ENCODE measurements around the gene UHRF1. TPM values are rescaled to one million over a fixed set of nuclear protein-coding genes. Genes with fewer than 3 reads are reported as not detected.

Gene UHRF1
- total RNA-seq, 1 donor from 2014 or later = 20.7 TPM

GRCh38 chr19:4902796-4903195, 6.5 kb upstream of the UHRF1 start, which contains the start of gene ARRDC5:
Gene ARRDC5 (minus strand): TSS chr19:4902896. CDS start chr19:4902825, 71 bp downstream.
- H3K4me3 Mint-ChIP-seq (ENCODE audit: unreplicated experiment) = no peak within 1 kb of the TSS
- TF ChIP-seq, protein P1, sequence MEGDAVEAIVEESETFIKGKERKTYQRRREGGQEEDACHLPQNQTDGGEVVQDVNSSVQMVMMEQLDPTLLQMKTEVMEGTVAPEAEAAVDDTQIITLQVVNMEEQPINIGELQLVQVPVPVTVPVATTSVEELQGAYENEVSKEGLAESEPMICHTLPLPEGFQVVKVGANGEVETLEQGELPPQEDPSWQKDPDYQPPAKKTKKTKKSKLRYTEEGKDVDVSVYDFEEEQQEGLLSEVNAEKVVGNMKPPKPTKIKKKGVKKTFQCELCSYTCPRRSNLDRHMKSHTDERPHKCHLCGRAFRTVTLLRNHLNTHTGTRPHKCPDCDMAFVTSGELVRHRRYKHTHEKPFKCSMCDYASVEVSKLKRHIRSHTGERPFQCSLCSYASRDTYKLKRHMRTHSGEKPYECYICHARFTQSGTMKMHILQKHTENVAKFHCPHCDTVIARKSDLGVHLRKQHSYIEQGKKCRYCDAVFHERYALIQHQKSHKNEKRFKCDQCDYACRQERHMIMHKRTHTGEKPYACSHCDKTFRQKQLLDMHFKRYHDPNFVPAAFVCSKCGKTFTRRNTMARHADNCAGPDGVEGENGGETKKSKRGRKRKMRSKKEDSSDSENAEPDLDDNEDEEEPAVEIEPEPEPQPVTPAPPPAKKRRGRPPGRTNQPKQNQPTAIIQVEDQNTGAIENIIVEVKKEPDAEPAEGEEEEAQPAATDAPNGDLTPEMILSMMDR (IDR thresholded peaks at IDR 0.05) = no peak
- H3K4me1 Mint-ChIP-seq (ENCODE audit: unreplicated experiment) = no peaks in the 10 kb centered on the region
- no peak for DNase-seq (ENCODE audit: extremely low spot score, unreplicated experiment)
- H3K36me3 Mint-ChIP-seq (ENCODE audit: unreplicated experiment) = no peaks in the 10 kb centered on the region
- no peaks in the 10 kb centered on the region for H3K9me3 Mint-ChIP-seq (ENCODE audit: unreplicated experiment)
- H3K27ac Mint-ChIP-seq (ENCODE audit: unreplicated experiment) = no peak within 1 kb of the TSS
- H3K27me3 Mint-ChIP-seq (ENCODE audit: unreplicated experiment) = no peaks in the 10 kb centered on the region

- no peaks in the 10 kb centered on the region for H3K4me1 Mint-ChIP-seq (ENCODE audit: unreplicated experiment)
- no peaks in the 10 kb centered on the region for H3K27me3 Mint-ChIP-seq (ENCODE audit: unreplicated experiment)
- H3K4me3 Mint-ChIP-seq (ENCODE audit: unreplicated experiment) = no peak overlapping the region
Measured at GRCh38 chr19:4904481-4904880, 4.8 kb upstream of the UHRF1 start.

DNA sequence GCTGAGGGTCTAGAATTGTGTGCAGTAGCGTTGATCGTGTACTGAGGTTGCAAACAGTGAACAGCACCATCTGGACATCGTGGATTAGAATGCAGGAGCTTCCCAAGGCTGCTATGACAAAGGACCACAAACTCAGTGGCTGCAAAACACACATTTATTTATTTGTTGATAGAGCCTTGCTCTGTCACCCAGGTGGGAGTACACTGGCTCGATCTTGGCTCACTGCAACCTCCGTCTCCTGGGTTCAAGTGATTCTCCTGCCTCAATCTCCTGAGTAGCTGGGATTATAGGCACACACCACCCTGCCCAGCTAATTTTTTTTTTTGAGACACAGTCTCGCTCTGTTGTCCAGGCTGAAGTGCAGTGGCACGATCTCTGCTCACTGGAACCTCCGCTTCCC, 2.3 kb upstream of the UHRF1 start:
- Mint-ChIP-seq H3K4me1 (ENCODE audit: unreplicated experiment) (peaks cover 16% of the 10 kb centered on the region), H3K36me3 (ENCODE audit: unreplicated experiment) (no peaks in the 10 kb centered on the region), H3K9me3 (ENCODE audit: unreplicated experiment) (no peaks in the 10 kb centered on the region), H3K27me3 (ENCODE audit: unreplicated experiment) (no peaks in the 10 kb centered on the region), H3K27ac (ENCODE audit: unreplicated experiment) (no peak overlapping the region), H3K4me3 (ENCODE audit: unreplicated experiment) (no peak overlapping the region)
- TF ChIP-seq, protein P1 (IDR thresholded peaks at IDR 0.05) = no peak
- no peak for DNase-seq (ENCODE audit: extremely low spot score, unreplicated experiment)

More at GRCh38 chr19:4904481-4904880, 4.8 kb upstream of the UHRF1 start:
- Mint-ChIP-seq H3K36me3 (ENCODE audit: unreplicated experiment) (no peaks in the 10 kb centered on the region), H3K27ac (ENCODE audit: unreplicated experiment) (no peak overlapping the region), H3K9me3 (ENCODE audit: unreplicated experiment) (no peaks in the 10 kb centered on the region)
- TF ChIP-seq, protein P1 (IDR thresholded peaks at IDR 0.05) = no peak
- DNase-seq (ENCODE audit: extremely low spot score, unreplicated experiment) = no peak

DNA sequence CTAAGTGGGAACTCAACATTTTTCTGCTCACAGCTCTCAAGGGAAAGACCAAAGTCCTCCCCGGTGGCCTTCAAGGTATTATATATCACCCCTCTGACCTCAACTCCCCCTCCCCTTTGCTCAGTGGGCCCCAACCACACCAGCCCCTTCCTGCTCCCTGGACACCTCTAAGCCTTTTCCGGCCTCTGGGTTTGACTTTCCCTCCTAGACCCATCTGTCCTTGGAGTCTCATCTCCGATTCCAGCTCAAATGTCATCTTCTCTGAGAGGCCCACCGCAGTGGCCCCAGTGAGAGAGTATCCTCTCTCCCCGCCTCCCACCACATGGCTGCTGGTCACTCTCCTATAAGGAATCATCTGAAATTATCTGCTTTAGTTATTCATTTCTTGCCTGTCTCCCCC, 941 bp upstream of the UHRF1 start:
- H3K27ac Mint-ChIP-seq (ENCODE audit: unreplicated experiment) = peak overlapping the region; percentile 40
- H3K4me3 Mint-ChIP-seq (ENCODE audit: unreplicated experiment) = peak overlapping the region; percentile 38
- H3K36me3 Mint-ChIP-seq (ENCODE audit: unreplicated experiment) = no peaks in the 10 kb centered on the region
- DNase-seq (ENCODE audit: extremely low spot score, unreplicated experiment) = no peak
- H3K9me3 Mint-ChIP-seq (ENCODE audit: unreplicated experiment) = no peaks in the 10 kb centered on the region
- peaks cover 28% of the 10 kb centered on the region for H3K4me1 Mint-ChIP-seq (ENCODE audit: unreplicated experiment)
- TF ChIP-seq, protein P1 (IDR thresholded peaks at IDR 0.05) = no peak
- H3K27me3 Mint-ChIP-seq (ENCODE audit: unreplicated experiment) = no peaks in the 10 kb centered on the region

DNA sequence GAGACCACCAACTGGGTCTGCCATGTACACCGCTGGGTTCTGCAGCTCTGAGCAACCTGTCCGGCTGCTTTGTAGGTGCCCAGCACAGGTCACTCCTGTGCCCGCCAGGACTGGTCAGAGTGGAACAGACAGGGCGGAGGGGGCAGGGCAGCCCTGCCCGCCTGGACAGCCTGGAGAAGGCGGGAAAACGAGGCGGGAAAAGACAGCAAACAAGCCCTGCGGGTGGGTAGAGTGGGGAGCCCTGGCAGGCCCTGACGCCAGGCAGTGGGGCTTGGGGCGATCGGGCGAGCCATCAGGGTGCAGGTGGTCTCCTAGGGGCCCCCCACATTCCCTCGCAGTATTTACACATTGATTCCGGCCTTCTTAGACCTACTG, 533 bp upstream of the UHRF1 start:
- Mint-ChIP-seq H3K4me1 (ENCODE audit: unreplicated experiment) (peaks cover 29% of the 10 kb centered on the region), H3K4me3 (ENCODE audit: unreplicated experiment) (peak overlapping the region; percentile 38), H3K36me3 (ENCODE audit: unreplicated experiment) (no peaks in the 10 kb centered on the region)

More for the DNA sequence above, 533 bp upstream of the UHRF1 start:
- no peak overlapping the region for H3K27ac Mint-ChIP-seq (ENCODE audit: unreplicated experiment)
- H3K27me3 Mint-ChIP-seq (ENCODE audit: unreplicated experiment) = no peaks in the 10 kb centered on the region
- TF ChIP-seq, protein P1 (IDR thresholded peaks at IDR 0.05) = no peak
- no peak for DNase-seq (ENCODE audit: extremely low spot score, unreplicated experiment)
- H3K9me3 Mint-ChIP-seq (ENCODE audit: unreplicated experiment) = no peaks in the 10 kb centered on the region

Measured in osteocyte (in vitro differentiated cells).